ENCODE results near the gene PCBP3. TPM values are rescaled to one million over a fixed set of nuclear protein-coding genes. Genes with fewer than 3 reads are reported as not detected.
A peak's percentile ranks its signal among the peaks of the same experiment; 100 is the strongest.
"Not testable (repeated sequence)": the region's sequence is repeated elsewhere in the genome, so short reads cannot be mapped to it uniquely, and the experiment has no call there.

The PCBP3 gene
- total RNA-seq, 1 donor from 2014 or later, result 5.5 TPM

- DNase-seq, result no peak
These were observed 233.1 kb downstream of the PCBP3 start for GRCh38 chr21:45876381-45877170.

GRCh38 chr21:45877171-45877438, 233.6 kb downstream of the PCBP3 start:
- no peak for DNase-seq

- DNase-seq, result no peak
These were observed 234.4 kb downstream of the PCBP3 start for GRCh38 chr21:45877821-45878469.

- peak; percentile 18 for DNase-seq
These were observed 236.9 kb downstream of the PCBP3 start for GRCh38 chr21:45880097-45881068.

GRCh38 chr21:45882645-45883044, 239.1 kb downstream of the PCBP3 start:
- DNase-seq, result no peak

- no peak for DNase-seq
These were observed 239.6 kb downstream of the PCBP3 start for GRCh38 chr21:45883090-45883489.

- no peak for DNase-seq
These were observed 242.0 kb downstream of the PCBP3 start for GRCh38 chr21:45885597-45885929.

- not testable (repeated sequence) for DNase-seq
These were observed 242.5 kb downstream of the PCBP3 start for GRCh38 chr21:45885930-45886601.

GRCh38 chr21:45886610-45887026, 243.1 kb downstream of the PCBP3 start:
- DNase-seq, result no peak

GRCh38 chr21:45887120-45887611, 243.6 kb downstream of the PCBP3 start:
- DNase-seq, result peak; percentile 13

GRCh38 chr21:45887788-45888187, 244.3 kb downstream of the PCBP3 start:
- DNase-seq, result no peak

- DNase-seq, result no peak
These were observed 245.0 kb downstream of the PCBP3 start for GRCh38 chr21:45888386-45889009.

- DNase-seq, result no peak
These were observed 245.7 kb downstream of the PCBP3 start for GRCh38 chr21:45889256-45889655.

GRCh38 chr21:45889961-45890360, 246.4 kb downstream of the PCBP3 start:
- DNase-seq, result no peak

GRCh38 chr21:45891388-45892155, 248.0 kb downstream of the PCBP3 start:
- DNase-seq, result no peak

- DNase-seq, result no peak
These were observed 248.8 kb downstream of the PCBP3 start for GRCh38 chr21:45892156-45892915.

- DNase-seq, result no peak
These were observed 249.6 kb downstream of the PCBP3 start for GRCh38 chr21:45892916-45893739.

- DNase-seq, result no peak
These were observed 250.4 kb downstream of the PCBP3 start for GRCh38 chr21:45893740-45894449.

GRCh38 chr21:45894450-45894825, 250.9 kb downstream of the PCBP3 start:
- peak; percentile 61 for DNase-seq
